ENCODE data around the gene PCOLCE2.

GRCh38 chr3:142787719-142788118 lies 101.2 kb downstream of the PCOLCE2 start:
- no peak for TF ChIP-seq CTCF (IDR thresholded peaks at IDR 0.05)
- no peak for TF ChIP-seq REST (IDR thresholded peaks at IDR 0.05; ENCODE audit: insufficient read depth in 1 of 2, low read depth in 2 of 2, low read length in 1 of 2)
- TF ChIP-seq SIN3A (IDR thresholded peaks at IDR 0.05; ENCODE audit: borderline replicate concordance, insufficient read depth, low read depth, low read length) = no peak
- no peak for TF ChIP-seq TCF7L2 (IDR thresholded peaks at IDR 0.05; ENCODE audit: low read depth, low read length)
